ENCODE results near the gene ROBO2. TPM values are rescaled to one million over a fixed set of nuclear protein-coding genes. Genes with fewer than 3 reads are reported as not detected.

Gene ROBO2
- total RNA-seq, 2 donors from 2014 or later = 2.5 to 2.9 TPM

DNA sequence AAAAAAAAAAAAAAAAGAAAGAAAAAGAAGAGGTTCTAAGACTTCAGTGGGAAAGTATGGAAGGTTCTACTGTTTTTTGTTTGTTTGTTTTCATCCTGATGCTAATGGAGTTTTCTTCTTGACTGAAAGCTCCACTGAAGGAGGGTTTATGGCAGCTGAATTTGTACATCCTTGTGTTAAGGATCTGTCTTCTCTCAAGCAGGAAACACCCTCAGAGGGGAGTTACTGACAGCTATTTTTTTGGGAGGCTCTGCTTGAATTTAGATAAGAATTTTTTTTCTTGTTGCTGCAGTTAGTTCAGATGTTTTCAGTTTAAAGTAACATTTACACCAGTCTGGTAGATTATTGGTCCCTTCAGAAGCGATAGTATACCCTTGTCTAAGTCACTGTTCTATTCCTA, 325.3 kb downstream of the ROBO2 start:
- Histone ChIP-seq H3K4me3 (ENCODE audit: low read length) (no peak overlapping the region), H3K9me3 (ENCODE audit: control insufficient read depth, low read length) (no peaks in the 10 kb centered on the region), H3K27ac (ENCODE audit: low read depth, low read length) (no peak overlapping the region), H3K4me1 (ENCODE audit: control insufficient read depth, insufficient read depth, low read length) (no peaks in the 10 kb centered on the region), H3K9ac (ENCODE audit: extremely low read depth, low read length, poor library complexity, severe bottlenecking) (no peak overlapping the region), H3K27me3 (ENCODE audit: control insufficient read depth, insufficient read depth, low read length, poor library complexity, severe bottlenecking) (no peaks in the 10 kb centered on the region), H3K36me3 (ENCODE audit: control insufficient read depth, insufficient read depth, low read length) (no peaks in the 10 kb centered on the region)
- TF ChIP-seq, protein P1, sequence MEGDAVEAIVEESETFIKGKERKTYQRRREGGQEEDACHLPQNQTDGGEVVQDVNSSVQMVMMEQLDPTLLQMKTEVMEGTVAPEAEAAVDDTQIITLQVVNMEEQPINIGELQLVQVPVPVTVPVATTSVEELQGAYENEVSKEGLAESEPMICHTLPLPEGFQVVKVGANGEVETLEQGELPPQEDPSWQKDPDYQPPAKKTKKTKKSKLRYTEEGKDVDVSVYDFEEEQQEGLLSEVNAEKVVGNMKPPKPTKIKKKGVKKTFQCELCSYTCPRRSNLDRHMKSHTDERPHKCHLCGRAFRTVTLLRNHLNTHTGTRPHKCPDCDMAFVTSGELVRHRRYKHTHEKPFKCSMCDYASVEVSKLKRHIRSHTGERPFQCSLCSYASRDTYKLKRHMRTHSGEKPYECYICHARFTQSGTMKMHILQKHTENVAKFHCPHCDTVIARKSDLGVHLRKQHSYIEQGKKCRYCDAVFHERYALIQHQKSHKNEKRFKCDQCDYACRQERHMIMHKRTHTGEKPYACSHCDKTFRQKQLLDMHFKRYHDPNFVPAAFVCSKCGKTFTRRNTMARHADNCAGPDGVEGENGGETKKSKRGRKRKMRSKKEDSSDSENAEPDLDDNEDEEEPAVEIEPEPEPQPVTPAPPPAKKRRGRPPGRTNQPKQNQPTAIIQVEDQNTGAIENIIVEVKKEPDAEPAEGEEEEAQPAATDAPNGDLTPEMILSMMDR (conservative IDR thresholded peaks at IDR 0.05) = no peak
- Mint-ChIP-seq H3K36me3 (ENCODE audit: low read depth) (no peaks in the 10 kb centered on the region), H3K27me3 (ENCODE audit: insufficient read depth) (no peaks in the 10 kb centered on the region), H3K9me3 (peaks cover 13% of the 10 kb centered on the region), H3K4me1 (peaks cover 6% of the 10 kb centered on the region), H3K27ac (no peak overlapping the region), H3K4me3 (no peak overlapping the region)
- WGBS, 2 experiments (ENCODE audit: insufficient coverage in 1 of 2, insufficient read length in 1 of 2) = 86 to 92% methylated on average over 1 of the region's 1 CpG
- DNase-seq = no peak

DNA sequence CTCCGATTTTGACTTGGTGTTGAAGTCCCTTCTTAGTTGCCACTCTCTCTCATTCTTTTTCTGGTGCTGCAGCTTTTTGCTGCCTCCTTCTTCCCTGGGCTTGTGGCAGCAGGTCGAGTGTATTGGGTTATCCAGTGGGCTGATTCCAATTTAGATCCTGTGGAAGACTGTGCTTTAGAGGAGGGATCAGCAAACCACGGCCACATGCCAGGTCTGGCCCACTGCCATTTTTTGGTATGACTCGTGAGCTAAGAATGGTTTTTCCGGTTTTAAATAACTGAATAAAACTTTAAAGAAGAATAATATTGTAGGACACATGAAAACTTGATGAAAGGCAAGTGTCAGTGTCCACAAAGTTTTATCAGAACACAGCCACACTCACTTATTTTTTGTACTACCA, 330.5 kb downstream of the ROBO2 start:
- Mint-ChIP-seq H3K9me3 (no peaks in the 10 kb centered on the region), H3K4me3 (no peak overlapping the region), H3K4me1 (peaks cover 4% of the 10 kb centered on the region), H3K36me3 (ENCODE audit: low read depth) (no peaks in the 10 kb centered on the region), H3K27ac (no peak overlapping the region), H3K27me3 (ENCODE audit: insufficient read depth) (no peaks in the 10 kb centered on the region)
- H3K4me3 ChIP-seq (ENCODE audit: low read length) = no peak overlapping the region
- H3K27me3 ChIP-seq (ENCODE audit: control insufficient read depth, insufficient read depth, low read length, poor library complexity, severe bottlenecking) = no peaks in the 10 kb centered on the region
- H3K36me3 ChIP-seq (ENCODE audit: control insufficient read depth, insufficient read depth, low read length) = no peaks in the 10 kb centered on the region
- WGBS, 2 experiments (ENCODE audit: insufficient coverage in 1 of 2, insufficient read length in 1 of 2) = 83 to 88% methylated on average over 1 to 5 of the region's 5 CpGs
- no peak for DNase-seq
- no peak overlapping the region for H3K27ac ChIP-seq (ENCODE audit: low read depth, low read length)
- no peaks in the 10 kb centered on the region for H3K9me3 ChIP-seq (ENCODE audit: control insufficient read depth, low read length)
- no peak overlapping the region for H3K9ac ChIP-seq (ENCODE audit: extremely low read depth, low read length, poor library complexity, severe bottlenecking)
- H3K4me1 ChIP-seq (ENCODE audit: control insufficient read depth, insufficient read depth, low read length) = no peaks in the 10 kb centered on the region
- TF ChIP-seq, protein P1 (conservative IDR thresholded peaks at IDR 0.05) = no peak

DNA sequence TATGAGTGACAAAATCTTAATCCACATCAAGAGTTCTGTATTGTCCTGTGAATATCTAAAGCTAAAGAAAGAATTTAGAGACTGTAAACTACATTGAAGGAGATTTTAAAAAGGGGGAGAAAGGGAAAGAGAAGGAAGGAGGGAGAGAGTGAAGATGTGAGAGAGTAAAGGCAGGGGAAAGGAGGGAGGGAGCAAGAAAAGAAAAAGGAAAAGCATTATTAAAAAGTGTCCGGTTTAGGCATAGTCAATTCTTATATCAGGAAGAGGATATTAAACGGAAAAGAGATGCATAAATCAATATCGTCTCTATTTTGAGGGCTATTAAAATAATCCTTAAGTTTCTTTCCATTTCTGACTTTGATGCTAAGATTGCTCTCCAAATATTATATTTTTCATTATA, 332.1 kb downstream of the ROBO2 start:
- Mint-ChIP-seq H3K27ac (no peak overlapping the region), H3K27me3 (ENCODE audit: insufficient read depth) (no peaks in the 10 kb centered on the region), H3K4me3 (no peak overlapping the region), H3K4me1 (peaks cover 4% of the 10 kb centered on the region), H3K9me3 (no peaks in the 10 kb centered on the region), H3K36me3 (ENCODE audit: low read depth) (no peaks in the 10 kb centered on the region)
- TF ChIP-seq, protein P1 (conservative IDR thresholded peaks at IDR 0.05) = no peak
- 93 to 94% methylated on average over 2 to 3 of the region's 3 CpGs for WGBS, 2 experiments (ENCODE audit: insufficient coverage in 1 of 2, insufficient read length in 1 of 2)
- no peak overlapping the region for H3K4me3 ChIP-seq (ENCODE audit: low read length)
- no peaks in the 10 kb centered on the region for H3K4me1 ChIP-seq (ENCODE audit: control insufficient read depth, insufficient read depth, low read length)
- H3K27ac ChIP-seq (ENCODE audit: low read depth, low read length) = no peak overlapping the region
- DNase-seq = no peak
- H3K27me3 ChIP-seq (ENCODE audit: control insufficient read depth, insufficient read depth, low read length, poor library complexity, severe bottlenecking) = no peaks in the 10 kb centered on the region
- H3K36me3 ChIP-seq (ENCODE audit: control insufficient read depth, insufficient read depth, low read length) = no peaks in the 10 kb centered on the region
- H3K9me3 ChIP-seq (ENCODE audit: control insufficient read depth, low read length) = no peaks in the 10 kb centered on the region
- H3K9ac ChIP-seq (ENCODE audit: extremely low read depth, low read length, poor library complexity, severe bottlenecking) = no peak overlapping the region
